Activated CD4-positive, alpha-beta T cell treated with anti-CD3 and anti-CD28 coated beads, Interleukin-2, Interleukin-6, amounts not matched to agents 100 ng/mL and 50 ng/mL, durations not matched to agents 16 hours and 8 hours (primary cell): ENCODE measurements around the gene ADA.

Experiments used
- DNase-seq: peaks from one replicate; pipeline ENCODE4 v3.0.0-alpha.2; 2020

The ADA gene

GRCh38 chr20:44643596-44644229 is 7.8 kb downstream of the ADA start:
- peak; percentile 59 for DNase-seq

DNA sequence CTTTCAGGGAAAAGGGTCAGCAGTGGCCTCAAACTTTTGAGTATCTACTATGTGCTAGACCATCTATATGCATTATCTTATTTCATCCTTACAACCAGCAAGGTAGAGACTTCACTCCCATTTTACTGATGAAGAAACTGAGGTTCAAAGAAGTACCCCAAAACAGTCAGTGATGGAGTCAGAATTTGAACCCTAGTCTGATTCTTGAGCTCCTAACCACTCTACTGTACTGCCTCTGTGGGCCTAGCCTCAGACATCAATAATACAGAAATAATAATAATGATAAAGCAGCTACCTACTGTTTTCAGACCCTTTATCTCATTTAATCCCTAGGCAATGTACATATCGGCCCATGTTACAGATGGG is 8.4 kb downstream of the ADA start:
- DNase-seq, result no peak

DNA sequence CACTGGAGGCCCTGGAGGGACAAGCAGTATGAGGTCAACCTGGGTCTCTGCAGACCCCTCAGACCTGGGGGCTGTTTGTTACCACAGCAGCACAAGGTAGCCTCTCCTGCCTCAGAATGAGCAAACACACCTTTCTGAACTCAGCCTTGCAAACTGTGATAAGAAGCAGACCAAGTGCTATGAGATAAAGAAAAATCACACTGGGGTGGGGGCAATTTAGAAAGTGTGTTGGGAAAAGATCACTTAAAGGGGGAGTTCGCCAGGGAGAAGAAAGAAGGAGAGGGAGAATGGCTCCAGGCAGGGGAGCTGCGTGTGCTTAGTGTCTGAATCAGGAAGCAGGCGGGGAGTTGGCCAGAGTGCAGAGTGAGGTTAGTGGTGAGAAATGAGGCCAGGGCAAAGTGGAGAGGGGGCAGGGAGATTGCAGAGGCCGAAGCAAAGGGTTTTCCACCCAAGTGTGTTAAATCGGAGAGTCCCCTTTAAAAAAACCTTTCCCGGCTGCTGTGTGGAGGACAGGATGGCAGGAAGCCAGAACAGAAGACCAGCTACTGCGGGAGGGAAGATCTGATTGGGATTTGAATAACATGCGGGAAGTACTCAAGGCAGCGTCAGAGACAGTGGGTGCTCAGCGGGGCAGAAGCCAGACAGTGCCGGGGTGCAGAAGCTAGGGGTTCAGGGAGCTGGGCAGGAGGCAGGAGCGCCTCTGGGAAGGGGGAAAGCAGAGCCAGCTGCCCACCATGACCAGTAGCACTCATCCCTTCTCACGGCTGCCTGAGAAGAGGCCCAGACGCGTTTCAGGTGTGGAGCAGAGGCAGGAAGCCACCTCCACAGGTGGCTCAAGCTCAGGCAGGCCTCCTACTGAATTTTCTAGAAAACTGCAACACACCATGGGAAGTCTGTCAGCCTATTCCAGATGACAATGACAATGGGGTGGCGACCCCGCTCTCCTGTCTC is 9.0 kb downstream of the ADA start:
- peak; percentile 51 for DNase-seq

- DNase-seq, result no peak
These were observed 10.2 kb downstream of the ADA start for GRCh38 chr20:44641325-44641724.

DNA sequence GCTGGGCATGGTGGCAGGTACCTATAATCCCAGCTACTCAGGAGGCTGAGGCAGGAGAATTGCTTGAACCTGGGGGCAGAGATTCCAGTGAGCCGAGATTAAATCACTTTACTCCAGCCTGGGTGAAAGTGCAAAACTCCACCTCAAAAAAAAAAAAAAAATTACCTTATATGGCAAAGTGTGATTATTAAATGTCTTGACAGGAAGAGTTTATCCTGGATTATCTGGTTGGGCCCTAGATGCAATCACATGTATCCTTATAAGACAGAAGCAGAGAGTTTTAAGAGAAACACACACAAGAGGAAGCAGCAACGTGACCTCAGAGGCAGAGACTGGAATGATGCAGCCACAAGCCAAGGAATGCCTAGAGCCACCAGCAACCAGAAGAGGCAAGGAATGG is 11.0 kb downstream of the ADA start:
- no peak for DNase-seq

DNA sequence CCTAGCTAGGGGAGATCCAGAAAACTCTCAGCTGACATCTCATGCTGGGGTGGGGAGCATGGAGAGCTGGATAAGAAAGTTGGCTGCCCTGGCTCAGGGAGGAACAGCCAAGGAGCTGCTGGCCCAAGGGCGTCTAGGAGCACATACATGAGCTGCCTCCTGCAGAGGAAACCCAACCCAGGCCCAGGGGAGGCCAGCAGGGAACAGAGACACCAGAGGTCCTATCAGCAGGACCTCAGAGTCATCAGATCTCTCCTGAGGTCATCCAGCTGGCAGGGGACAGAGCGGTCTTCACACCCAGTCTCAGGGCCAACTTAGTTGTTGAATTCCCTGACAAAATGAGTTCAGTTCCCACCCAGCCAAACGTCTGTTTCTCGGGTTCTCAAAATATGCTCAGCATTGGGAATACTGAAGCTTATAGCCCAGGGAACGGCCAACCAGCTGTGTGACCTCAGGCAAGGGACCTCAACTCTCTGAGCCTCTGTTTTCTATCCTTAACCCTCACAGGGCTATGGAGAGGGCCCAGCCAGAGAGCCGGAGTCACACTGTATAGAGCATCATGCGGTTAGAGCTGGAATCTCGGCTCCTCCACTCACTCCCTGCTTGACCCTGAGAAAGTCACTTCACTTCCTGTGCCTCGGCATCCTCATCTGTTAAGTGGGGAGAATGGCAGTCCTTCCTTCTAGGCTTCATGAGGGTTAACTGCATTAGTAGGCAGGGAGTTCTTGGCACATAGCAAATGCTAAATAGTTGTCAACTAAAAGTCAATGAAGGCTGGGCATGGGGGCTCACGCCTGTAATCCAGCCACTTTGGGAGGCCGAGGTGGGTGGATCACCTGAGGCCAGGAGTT is 13.8 kb downstream of the ADA start:
- DNase-seq, result no peak

GRCh38 chr20:44637042-44637441 is 14.5 kb downstream of the ADA start:
- DNase-seq, result no peak

DNA sequence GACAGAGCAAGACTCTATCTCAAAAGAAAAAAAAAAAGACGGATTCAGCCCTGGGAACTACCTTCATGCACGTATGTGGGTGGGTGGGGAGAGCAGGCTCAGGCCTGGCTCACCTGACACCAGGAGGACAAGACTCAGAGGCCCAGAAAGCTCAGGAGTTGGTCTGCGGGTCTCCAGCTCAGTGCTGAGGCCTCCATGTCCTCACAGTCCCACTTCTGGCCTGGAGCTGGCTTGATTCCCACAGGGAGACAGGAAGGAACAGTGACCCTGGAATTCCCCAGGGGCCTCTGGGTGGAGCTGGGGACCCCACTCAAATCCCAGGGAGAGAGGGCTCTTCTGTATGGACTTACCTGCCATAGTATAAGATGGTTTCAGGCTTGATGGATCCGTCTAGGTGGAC is 15.6 kb downstream of the ADA start:
- no peak for DNase-seq

DNA sequence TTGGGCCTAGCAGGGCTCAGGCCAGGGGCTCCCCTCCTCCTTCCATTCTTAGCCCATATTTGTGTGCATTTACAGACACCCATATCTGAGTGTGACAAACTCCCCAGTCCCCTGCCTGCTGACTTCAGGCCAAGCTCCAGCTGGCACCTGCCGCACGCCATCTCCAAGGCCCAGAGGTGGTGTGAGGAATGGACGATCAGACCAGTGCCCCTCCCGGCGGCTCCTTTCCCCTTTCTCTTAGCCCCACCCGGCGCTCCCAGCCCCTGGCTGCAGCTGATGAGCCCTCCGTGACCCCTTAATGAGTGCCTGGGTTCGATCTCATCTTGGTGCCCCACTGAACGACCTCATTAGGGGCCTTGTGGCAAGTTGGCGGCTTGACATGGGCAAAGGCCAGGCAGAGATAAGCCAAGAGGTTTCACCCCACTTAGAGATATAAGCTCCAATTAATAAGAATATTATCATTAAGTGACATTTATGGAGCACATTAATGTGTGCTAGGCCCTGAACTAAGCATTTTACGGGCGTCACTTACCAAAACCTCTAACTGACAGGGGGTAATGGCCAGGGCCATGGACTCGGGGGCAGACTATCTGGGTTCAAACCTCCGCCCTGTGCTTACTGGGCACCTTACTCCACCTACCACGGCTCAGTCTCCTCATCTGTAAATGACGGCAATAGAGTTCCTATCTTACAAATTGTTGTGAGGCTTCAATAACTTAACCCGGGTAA is 17.5 kb downstream of the ADA start:
- DNase-seq, result no peak

DNA sequence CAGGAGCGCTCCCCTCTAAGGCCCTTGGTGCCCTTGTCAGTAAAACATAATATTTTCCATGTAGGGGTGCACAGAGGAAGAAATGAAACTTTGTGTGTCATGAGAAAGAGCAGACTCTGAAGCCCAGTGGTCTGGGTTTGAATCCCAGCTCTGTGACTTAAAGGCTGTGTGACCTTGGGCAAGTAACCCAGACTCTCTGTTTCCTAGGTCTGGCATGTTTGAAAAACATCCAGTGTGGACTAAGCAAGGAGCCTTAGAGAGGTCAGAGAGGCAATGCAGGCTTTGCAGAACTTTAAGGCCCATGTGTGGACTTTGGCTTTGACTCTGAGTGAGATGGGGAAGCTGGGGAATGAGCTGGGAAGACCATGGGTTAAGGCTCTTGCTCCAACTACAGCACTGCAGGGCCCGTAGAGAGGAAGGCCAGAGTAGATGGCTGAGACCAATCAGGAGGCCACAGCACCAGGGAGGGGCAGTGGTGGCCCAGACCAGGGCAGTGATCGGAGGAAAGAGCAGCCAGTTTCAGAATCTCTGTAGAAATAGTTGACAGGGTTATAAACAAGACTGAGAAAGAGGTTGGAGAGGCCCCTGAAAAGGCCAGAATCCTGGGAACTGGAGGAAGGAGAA is 18.2 kb downstream of the ADA start:
- no peak for DNase-seq

DNA sequence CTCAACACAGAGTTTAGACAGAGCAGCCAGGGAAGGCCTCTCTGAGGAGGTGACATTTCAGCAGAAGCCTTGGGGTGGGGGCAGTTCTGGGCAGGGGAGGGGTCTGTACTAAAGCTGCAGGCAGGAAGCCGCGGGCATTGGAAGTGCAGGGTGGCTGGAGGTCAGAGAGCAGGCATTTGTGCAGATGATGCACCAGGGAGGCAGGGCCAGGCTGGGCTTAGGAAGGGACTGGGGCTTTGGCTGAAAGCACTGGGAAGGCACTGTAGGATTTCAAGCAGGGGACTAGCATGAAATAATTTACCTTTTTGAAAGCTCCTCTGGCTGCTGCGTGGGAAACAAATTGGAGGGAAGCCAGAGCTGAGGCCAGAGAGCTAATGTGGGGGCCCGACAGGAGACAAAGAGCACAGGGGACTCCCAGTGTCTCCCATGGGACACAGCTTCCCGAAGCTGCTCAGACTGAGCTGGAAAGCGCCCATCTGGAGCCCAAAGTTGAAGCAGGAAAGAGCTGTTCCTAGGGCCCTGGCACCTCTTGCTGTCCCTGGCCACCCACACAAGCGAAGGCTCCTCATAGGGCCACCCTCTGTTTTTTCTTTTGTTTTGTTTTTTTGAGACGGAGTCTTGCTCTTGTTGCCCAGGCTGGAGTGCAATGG is 19.3 kb downstream of the ADA start:
- no peak for DNase-seq

DNA sequence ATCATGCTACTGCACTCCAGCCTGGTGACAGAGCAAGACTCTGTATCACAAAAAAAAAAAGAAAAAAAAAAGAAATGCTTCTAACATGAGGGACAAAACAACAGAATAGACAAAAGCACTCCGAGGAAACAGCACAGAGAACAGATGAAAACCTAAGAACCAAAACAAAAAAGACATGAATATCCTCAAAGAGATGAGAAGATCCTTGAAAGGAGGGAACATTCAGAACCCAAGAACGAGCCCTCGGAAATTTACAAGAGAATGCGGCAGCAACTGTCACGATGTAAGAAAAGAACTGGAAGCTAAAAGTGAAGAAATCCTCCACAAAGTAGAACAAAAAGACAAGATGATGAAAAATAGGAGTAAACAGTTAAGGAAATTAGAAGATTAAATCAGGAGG is 21.2 kb downstream of the ADA start:
- no peak for DNase-seq

DNA sequence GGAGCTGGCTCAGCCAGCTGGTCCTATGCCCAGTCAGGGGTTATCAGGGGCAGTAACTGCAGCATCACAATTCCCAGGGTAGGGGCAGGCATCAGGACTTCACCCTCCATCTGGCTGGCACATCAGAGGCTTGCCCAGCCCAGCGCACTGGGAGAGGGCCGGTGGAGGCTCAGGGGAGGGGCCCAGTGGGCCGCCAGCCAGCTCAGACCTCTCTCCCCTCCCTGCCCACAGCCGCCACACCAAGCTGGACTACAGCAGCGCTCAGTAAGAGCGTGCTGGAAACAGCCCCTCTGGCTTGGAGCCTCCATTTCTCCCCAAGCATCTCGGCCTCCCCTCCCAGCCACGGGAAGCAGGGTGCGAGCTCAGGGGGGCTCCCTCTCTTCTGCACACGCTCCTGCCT is 22.0 kb downstream of the ADA start:
- no peak for DNase-seq

DNA sequence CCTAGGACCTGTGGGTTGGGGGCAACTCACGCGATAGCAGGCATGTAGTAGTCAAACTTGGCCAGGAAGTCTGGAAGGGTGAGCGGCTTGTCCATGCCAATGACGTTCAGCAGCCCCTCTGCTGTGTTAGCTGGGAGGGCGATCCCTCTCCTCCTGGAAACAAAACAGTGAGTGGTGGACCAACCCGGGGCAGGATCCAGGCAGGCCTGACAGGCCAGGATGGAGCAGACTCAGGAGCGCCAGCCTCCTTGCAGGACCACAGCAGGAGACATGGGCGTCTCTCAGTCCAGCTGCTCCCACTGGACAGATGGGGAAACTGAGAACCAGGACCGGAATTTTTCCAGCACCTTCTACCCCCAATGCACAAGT is 22.5 kb downstream of the ADA start:
- DNase-seq, result no peak

- DNase-seq, result no peak
These were observed 24.0 kb downstream of the ADA start for GRCh38 chr20:44627364-44628010.

GRCh38 chr20:44626278-44626677 is 25.2 kb downstream of the ADA start:
- DNase-seq, result no peak

DNA sequence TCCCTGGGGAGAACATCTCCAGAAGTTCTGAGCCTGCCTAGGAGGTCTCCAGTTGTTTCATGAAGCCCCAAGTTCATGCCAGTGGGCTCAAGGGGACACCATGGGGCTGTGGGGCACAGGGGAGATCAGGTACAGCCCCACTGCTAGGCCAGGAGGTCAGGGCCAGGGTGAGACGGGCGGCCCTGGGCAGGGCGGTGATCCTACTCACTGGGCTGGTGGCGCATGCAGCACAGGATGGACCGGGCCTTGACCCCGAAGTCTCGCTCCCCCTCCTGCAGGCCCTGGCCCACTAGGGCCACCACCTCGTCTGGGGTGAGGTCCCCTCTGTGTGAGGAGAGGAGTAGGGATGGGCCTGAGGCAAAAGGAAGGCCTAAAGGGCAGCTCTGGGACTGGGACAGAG is 26.1 kb downstream of the ADA start:
- no peak for DNase-seq

- peak; percentile 36 for DNase-seq
These were observed 26.7 kb downstream of the ADA start for GRCh38 chr20:44624743-44625271.

DNA sequence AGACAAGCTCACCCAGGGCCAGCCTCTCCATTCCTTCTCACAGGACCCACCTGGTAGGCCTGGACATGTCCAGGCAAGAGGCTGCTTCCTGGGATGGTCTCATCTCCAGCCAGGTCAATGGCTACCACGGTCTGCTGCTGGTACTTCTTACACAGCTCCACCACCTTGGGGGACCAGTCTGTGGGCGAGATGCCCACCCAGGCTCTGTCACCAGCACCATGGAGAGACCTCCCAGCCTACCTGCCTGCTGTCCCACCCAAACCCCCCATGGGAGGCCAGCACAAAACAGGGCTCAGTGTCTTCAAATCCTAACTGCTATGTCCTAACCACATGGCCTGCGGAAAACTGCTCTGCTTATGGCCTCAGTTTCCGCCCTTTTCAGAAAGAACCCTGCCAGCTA is 27.3 kb downstream of the ADA start:
- no peak for DNase-seq

GRCh38 chr20:44622501-44623270 is 28.8 kb downstream of the ADA start:
- no peak for DNase-seq
